Panc1 (cell line): ENCODE results near the gene PPIP5K2. TPM values are rescaled to one million over a fixed set of nuclear protein-coding genes. Genes with fewer than 3 reads are reported as not detected.

Experiments used
- ATAC-seq: fragments of 200-7000 bp; cut with Tn5 transposase; 2 replicates; pipeline ENCODE4 v1.9.1; 2020; ENCODE audit warnings: mild to moderate bottlenecking, moderate library complexity
- BruUV-seq: library from RNA; stranded (reverse); fragments of 400-500 nt; replicated peaks from 2 replicates; lab custom pipeline; 2021; lab: Mats Ljungman, UMichigan
- CTCF ChIA-PET: fragments of 300-600 bp; sonication (Branson Sonifier 250); formaldehyde crosslinking; loops from one replicate; lab custom pipeline; 2022; ENCODE audit warnings: antibody characterized with exemption; lab: Charles Lee
- POLR2A ChIA-PET: fragments of 300-600 bp; sonication (Branson Sonifier 250); formaldehyde crosslinking; loops from one replicate; lab custom pipeline; 2022; ENCODE audit warnings: antibody characterized with exemption; lab: Charles Lee
- DNase-seq: peaks from one replicate; pipeline ENCODE4 v3.0.0-alpha.2; 2010; ENCODE audit warnings: low read depth, low spot score
- H3K27ac ChIP-seq: 2 replicates; pipeline ENCODE4 v1.5.1; 2011; ENCODE audit warnings: mild to moderate bottlenecking, low read length, inconsistent platforms
- H3K27me3 ChIP-seq: fragments of 200-500 bp; sonication (Bioruptor generic); 2 replicates; pipeline ENCODE4 v1.6.0; 2014; ENCODE audit warnings: low read length, inconsistent platforms; ENCODE audit not compliant: control insufficient read depth, insufficient read depth
- H3K36me3 ChIP-seq: fragments of 200-500 bp; sonication (Bioruptor generic); 2 replicates; pipeline ENCODE4 v1.5.1; 2014; ENCODE audit warnings: inconsistent platforms, mild to moderate bottlenecking, low read length, moderate library complexity; ENCODE audit not compliant: control insufficient read depth, insufficient read depth
- H3K4me1 ChIP-seq: 2 replicates; pipeline ENCODE4 v1.5.1; 2011; ENCODE audit warnings: inconsistent platforms, mild to moderate bottlenecking, low read length, moderate library complexity; ENCODE audit not compliant: control insufficient read depth, insufficient read depth
- H3K4me3 ChIP-seq, 2 experiments: 2 replicates each; pipeline ENCODE4 v1.5.1; 2011 to 2012; ENCODE audit warnings: low read depth in 2 of 2, low read length in 2 of 2, mild to moderate bottlenecking in 2 of 2, inconsistent platforms in 1 of 2, moderate library complexity in 1 of 2
- H3K9me3 ChIP-seq: fragments of 200-500 bp; sonication (Bioruptor generic); 2 replicates; pipeline ENCODE4 v1.5.1; 2014; ENCODE audit warnings: low read depth, mild to moderate bottlenecking, inconsistent platforms, low read length, moderate library complexity; ENCODE audit not compliant: control insufficient read depth, insufficient read depth
- CTCF ChIP-seq: fragments of 450-650 bp; IDR thresholded peaks from 2 replicates; pipeline ENCODE4 v1.5.1; 2017; ENCODE audit warnings: mild to moderate bottlenecking
- POLR2AphosphoS5 ChIP-seq: IDR thresholded peaks from 2 replicates; pipeline ENCODE4 v1.6.1; 2012; ENCODE audit warnings: mild to moderate bottlenecking, low read depth, low read length, moderate library complexity
- REST ChIP-seq, 2 experiments: IDR thresholded peaks; 2 replicates each; pipeline ENCODE4 v1.6.1; 2011 to 2012; ENCODE audit warnings: low read depth in 2 of 2, control low read depth in 1 of 2, low read length in 1 of 2, mild to moderate bottlenecking in 1 of 2, moderate library complexity in 1 of 2; ENCODE audit not compliant: insufficient read depth in 1 of 2
- SIN3A ChIP-seq: IDR thresholded peaks from 2 replicates; pipeline ENCODE4 v1.6.1; 2012; ENCODE audit warnings: low read depth, mild to moderate bottlenecking, low read length, moderate library complexity, borderline replicate concordance; ENCODE audit not compliant: insufficient read depth
- TCF7L2 ChIP-seq: IDR thresholded peaks from 2 replicates; pipeline ENCODE4 v1.6.1; 2011; ENCODE audit warnings: mild to moderate bottlenecking, low read depth, low read length, inconsistent platforms
- in situ Hi-C: cut with HindIII; loops from 2 replicates; pipeline ENCODE4 v1.10.0; 2016; ENCODE audit warnings: low sequenced_read_pairs, low pct_unique_long_range_greater_than_20kb
- intact Hi-C: fragments of 100-400 bp; cut with micrococcal nuclease; formaldehyde crosslinking; loops from one replicate; pipeline ENCODE4 v1.10.0; 2022; ENCODE audit not compliant: unreplicated experiment
- total RNA-seq: library from RNA; stranded (reverse); gene quantifications from one replicate; pipeline ENCODE4 v1.2.1, GENCODE V29; 2021; ENCODE audit not compliant: unreplicated experiment

PPIP5K2 gene
- total RNA-seq, 1 experiment from 2014 or later, result 56.8 TPM

- CTCF ChIA-PET, result no interaction called here
- no peaks in the 10 kb centered on the region for H3K27me3 ChIP-seq
- BruUV-seq, result no TSS peak
- no peak overlapping the region for H3K4me3 ChIP-seq
- H3K4me1 ChIP-seq, result no peaks in the 10 kb centered on the region
- H3K36me3 ChIP-seq, result no peaks in the 10 kb centered on the region; the same call in 1 of the 2 replicates
- TF ChIP-seq POLR2AphosphoS5 (no peak), SIN3A (no peak), REST (IDR thresholded peaks at IDR 0.05; ENCODE audit: insufficient read depth in 1 of 2, low read depth in 2 of 2, low read length in 1 of 2) (no peak), TCF7L2 (no peak), CTCF (no peak)
- intact Hi-C loops, result loop anchor here (10.0 kb wide), 2 partner anchors 158 to 548 kb away; no protein-coding TSS in a partner anchor
- DNase-seq (no peak), ATAC-seq (no peak)
- in situ Hi-C loops, result no loop called here
- H3K9me3 ChIP-seq, result no peaks in the 10 kb centered on the region
- H3K27ac ChIP-seq, result no peak overlapping the region
- POLR2A ChIA-PET, result no interaction called here
Observed at GRCh38 chr5:103132684-103133083, 12.6 kb downstream of the PPIP5K2 start.

GRCh38 chr5:103133231-103133630 lies 13.1 kb downstream of the PPIP5K2 start:
- Histone ChIP-seq H3K4me3 (no peak overlapping the region), H3K9me3 (no peaks in the 10 kb centered on the region), H3K27me3 (no peaks in the 10 kb centered on the region), H3K36me3 (peaks cover 5% of the 10 kb centered on the region), H3K27ac (no peak overlapping the region), H3K4me1 (no peaks in the 10 kb centered on the region)
- intact Hi-C loops, result loop anchor here (10.0 kb wide), 2 partner anchors 158 to 548 kb away; no protein-coding TSS in a partner anchor
- no TSS peak for BruUV-seq
- ATAC-seq (no peak), DNase-seq (no peak)
- in situ Hi-C loops, result no loop called here
- ChIA-PET POLR2A (no interaction called here), CTCF (no interaction called here)
- TF ChIP-seq POLR2AphosphoS5 (no peak), SIN3A (no peak), TCF7L2 (no peak), REST (IDR thresholded peaks at IDR 0.05; ENCODE audit: insufficient read depth in 1 of 2, low read depth in 2 of 2, low read length in 1 of 2) (no peak), CTCF (no peak)
